Hematopoietic multipotent progenitor cell (in vitro differentiated cells): ENCODE results near the gene NOP53. TPM values are rescaled to one million over a fixed set of nuclear protein-coding genes. Genes with fewer than 3 reads are reported as not detected.
"Not testable (repeated sequence)": the region's sequence is repeated elsewhere in the genome, so short reads cannot be mapped to it uniquely, and the experiment has no call there.

ENCODE experiments used
- DNase-seq, 3 donors: peaks; one replicate each; pipeline ENCODE4 v3.0.0-alpha.2; 2011 to 2015; ENCODE audit warnings: low read depth in 2 of 3, low spot score in 2 of 3
- total RNA-seq: library from RNA; depleted of rRNA; stranded (reverse); fragments of >200 nt; gene quantifications from one replicate; pipeline ENCODE4 v1.2.3, GENCODE V29; 2012

The NOP53 gene
- total RNA-seq, 1 donor = 308 TPM

DNA sequence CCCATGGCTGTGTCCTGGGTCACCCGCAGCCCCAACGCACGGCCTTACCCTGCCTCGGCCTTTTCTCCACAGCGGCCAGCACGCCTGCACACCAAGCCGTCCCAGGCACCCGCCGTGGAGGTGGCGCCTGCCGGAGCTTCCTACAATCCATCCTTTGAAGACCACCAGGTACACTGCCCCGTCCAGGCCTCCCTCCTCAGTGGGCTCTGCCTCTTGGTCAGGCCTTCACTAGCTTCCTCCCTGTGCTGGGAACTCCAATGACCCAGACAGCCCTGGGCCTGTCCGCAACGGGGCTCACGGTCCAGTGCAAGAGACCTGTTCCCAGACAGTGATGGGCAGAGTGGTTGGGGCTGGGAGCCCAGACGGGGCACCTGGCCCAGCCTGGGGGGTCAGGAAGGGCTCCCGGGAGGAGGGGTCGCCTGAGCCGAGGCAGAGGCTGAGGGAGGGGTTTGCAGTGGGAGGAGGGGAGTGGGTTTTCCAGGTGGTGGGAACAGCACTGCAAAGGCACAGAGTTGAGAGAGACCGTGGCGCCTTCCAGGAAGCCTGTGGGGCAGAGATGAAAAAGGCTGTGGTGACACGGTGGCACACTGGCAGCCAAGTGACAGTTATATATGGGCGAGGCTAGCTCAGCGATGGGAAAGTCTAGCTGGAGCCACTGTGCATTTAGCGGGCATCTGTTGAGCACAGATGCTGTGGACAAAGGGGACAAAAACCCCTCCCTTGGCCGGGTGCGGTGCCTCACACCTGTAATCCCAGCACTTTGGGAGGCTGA lies 7.3 kb downstream of the NOP53 start:
- DNase-seq = no peak

GRCh38 chr19:47754206-47755064 lies 9.1 kb downstream of the NOP53 start:
- DNase-seq = no peak

GRCh38 chr19:47755065-47755761 lies 9.9 kb downstream of the NOP53 start:
- DNase-seq = no peak

- no peak for DNase-seq
These were observed 10.6 kb downstream of the NOP53 start for GRCh38 chr19:47755762-47756626.

DNA sequence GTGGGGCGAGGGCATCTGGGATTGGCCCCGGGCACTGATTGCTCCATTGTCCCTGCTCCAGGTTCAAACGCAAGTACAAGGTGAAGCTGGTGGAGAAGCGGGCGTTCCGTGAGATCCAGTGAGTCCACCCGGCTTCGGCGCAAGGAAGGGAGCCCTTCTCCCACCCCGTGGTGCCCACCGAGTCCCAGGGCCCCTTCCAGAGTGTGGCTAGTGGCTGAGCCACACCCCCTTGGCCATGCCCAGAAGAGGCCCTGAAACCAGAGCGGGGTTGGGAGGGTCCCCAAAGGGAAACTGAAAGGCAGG lies 11.2 kb downstream of the NOP53 start:
- no peak for DNase-seq

DNA sequence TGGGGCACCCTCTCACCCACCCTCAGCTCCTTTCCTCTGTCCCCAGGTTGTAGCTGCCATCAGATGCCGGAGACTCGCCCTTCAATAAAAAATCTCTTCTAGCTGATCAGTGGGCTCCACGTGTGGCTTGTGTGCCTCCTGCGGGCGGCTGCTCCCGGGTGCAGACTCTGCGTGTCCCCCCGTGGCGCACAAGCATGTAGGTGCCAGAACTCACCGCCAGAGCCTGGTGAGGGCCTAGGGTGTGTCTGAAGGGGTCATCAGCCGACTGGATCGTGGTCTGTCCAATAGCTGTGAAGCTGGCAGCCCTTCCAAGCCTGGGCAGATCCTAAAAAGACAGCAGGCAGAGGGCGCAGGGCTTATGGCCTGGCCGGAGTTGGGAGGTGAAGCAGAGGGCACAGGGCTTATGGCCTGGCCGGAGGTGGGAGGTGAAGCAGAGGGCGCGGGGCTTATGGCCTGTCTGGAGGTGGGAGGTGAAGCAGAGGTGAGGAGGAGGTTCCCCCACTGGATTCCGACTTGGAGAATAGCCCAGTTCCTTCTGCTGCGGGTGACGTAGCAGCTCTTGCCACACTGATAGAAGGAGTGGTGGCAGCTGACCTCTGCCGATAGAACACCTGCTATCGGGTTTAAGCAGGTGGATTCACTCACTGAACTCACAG lies 11.7 kb downstream of the NOP53 start:
- DNase-seq = no peak

GRCh38 chr19:47757617-47758442 lies 12.5 kb downstream of the NOP53 start:
- no peak for DNase-seq

- no peak for DNase-seq
These were observed 13.1 kb downstream of the NOP53 start for GRCh38 chr19:47758443-47758804.

- DNase-seq = no peak
These were observed 15.3 kb downstream of the NOP53 start for GRCh38 chr19:47760632-47760999.

DNA sequence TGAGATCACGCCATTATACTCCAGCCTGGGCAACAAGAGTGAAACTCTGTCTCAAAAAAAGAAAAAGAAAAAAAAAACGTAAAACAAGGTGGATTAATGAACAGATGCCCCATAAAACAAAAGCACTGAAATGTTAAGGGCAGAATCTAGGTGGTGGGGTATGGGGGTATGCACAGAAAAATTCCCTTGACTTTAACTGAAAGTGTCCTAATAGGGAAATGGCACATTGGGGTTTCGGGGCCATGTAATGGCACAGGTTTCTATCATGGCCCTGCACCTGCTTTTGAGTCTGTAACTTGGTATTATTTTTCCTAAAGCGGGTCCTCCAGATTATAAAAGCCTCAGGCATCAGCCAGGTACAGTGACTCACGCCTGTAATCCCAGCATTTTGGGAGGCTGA lies 16.2 kb downstream of the NOP53 start:
- DNase-seq = no peak

GRCh38 chr19:47762151-47762550 lies 16.8 kb downstream of the NOP53 start:
- DNase-seq = no peak

- no peak for DNase-seq
These were observed 17.4 kb downstream of the NOP53 start for GRCh38 chr19:47762615-47763308.

DNA sequence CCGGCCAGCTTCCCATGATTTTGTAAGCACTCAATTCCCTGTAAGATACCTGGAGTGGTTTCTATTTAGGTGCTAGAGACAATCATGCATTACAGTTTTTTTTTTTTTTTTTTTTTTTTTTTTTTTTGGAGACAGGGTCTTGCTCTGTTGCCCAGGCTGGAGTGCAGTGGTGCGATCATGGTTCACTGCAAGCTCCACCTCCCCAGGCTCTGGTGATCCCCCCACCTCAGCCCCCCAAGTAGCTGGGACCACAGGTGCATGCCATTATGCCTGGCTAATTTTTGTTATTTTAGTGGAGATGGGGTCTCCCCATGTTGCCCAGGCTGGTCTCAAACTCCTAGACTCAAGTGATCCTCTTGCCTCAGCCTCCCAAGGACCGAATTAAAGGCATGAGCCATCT lies 19.4 kb downstream of the NOP53 start:
- DNase-seq = not testable (repeated sequence)

DNA sequence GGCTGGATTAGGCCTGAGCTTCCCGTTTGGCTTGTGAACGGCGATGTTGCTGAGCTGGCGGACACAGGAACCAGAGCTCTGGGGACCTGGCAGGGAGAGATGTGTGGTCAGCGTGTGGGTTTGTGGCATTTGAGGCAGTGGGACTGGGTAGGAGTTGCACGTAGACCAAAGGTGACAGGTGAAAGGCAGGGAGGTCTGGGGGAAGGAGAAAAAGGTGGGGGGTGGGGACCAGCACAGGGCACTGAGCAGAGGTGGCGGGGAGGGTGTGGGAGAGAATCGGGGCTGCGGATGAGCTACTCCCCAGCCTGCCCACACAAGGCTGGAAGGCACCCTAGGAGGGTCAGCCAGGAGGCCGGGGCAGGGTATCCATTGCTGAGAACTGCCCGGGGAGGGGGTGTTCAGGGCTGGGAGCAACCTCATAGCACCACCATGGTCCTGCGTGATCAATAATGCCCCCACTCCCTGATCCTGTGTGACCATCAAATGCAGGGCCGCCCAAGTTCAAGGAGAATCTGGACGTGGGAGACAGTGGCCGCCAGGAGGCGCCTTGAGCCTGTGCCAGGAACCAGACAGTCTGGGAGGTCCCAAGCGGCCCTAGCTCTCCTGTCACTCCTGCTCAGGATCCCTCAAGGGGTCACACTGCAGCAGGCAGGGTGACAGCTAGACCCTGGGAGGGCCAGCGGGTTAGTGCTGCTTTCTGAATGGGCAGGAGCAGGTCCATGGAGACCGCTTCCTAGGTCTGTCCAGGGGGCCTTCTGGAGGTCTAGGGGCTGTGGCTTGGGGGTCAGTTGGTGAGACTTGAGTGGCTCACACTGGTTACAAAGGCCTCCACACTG lies 20.4 kb downstream of the NOP53 start:
- peak in 2 of 3 donors; percentile 42 to 54 for DNase-seq

GRCh38 chr19:47766359-47766620 lies 20.9 kb downstream of the NOP53 start:
- no peak for DNase-seq

DNA sequence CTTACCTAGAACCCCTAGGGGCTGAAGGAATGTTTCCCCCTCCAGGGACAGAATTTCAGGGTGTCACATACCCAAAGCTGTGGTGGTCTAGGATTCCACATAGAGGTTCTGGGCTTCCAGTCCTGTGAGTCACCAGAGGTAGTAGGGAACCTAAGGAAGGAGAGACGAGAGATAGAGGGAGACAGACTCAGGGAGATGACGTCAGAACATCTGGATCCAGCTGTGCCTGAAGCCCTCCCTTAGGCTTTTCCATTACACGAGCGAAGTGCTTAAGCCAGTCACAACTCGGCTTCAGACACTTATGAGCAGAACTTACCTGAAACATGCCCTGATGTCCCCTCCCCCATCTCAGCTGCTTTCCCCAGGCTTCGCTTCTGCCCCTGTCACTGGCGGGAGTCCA lies 21.3 kb downstream of the NOP53 start:
- DNase-seq = no peak

- DNase-seq = no peak
These were observed 22.0 kb downstream of the NOP53 start for GRCh38 chr19:47767349-47767748.

- no peak for DNase-seq
These were observed 23.3 kb downstream of the NOP53 start for GRCh38 chr19:47768604-47769003.
